HG03521 (cell line): ENCODE results near the gene PRRT2.
A peak's percentile ranks its signal among the peaks of the same experiment; 100 is the strongest.

Experiments used
- ATAC-seq: cut with Tn5 transposase; IDR thresholded peaks from one replicate; pipeline ENCODE4 v1.9.1; 2021; ENCODE audit warnings: mild to moderate bottlenecking, moderate library complexity; ENCODE audit not compliant: unreplicated experiment

Gene PRRT2

GRCh38 chr16:29811170-29811895, 660 bp upstream of the PRRT2 start:
- peak; percentile 21 for ATAC-seq

GRCh38 chr16:29812754-29813643, 1.0 kb downstream of the PRRT2 start:
- ATAC-seq: no peak

- no peak for ATAC-seq
These were observed 1.9 kb downstream of the PRRT2 start for GRCh38 chr16:29813644-29814562.

GRCh38 chr16:29814592-29814991, 2.6 kb downstream of the PRRT2 start:
- ATAC-seq: no peak

GRCh38 chr16:29815032-29815721, 3.2 kb downstream of the PRRT2 start:
- no peak for ATAC-seq

GRCh38 chr16:29815793-29816693, 4.0 kb downstream of the PRRT2 start, which contains the start of gene PAGR1:
Gene PAGR1, plus strand, starts transcription at chr16:29816152. Its CDS starts 374 bp downstream, at chr16:29816526.
- ATAC-seq: peak; percentile 55

GRCh38 chr16:29816694-29817441, 4.9 kb downstream of the PRRT2 start:
- peak; percentile 12 for ATAC-seq

- ATAC-seq: no peak
These were observed 6.1 kb downstream of the PRRT2 start for GRCh38 chr16:29818082-29818481.

- ATAC-seq: no peak
These were observed 7.5 kb downstream of the PRRT2 start for GRCh38 chr16:29819506-29819905.

GRCh38 chr16:29820271-29820701, 8.3 kb downstream of the PRRT2 start, which contains the start of gene MVP:
Gene MVP, plus strand, starts transcription at chr16:29820462. Its CDS starts 10,088 bp downstream, at chr16:29830550.
- ATAC-seq: no peak

GRCh38 chr16:29820730-29821642, 9.0 kb downstream of the PRRT2 start:
- no peak for ATAC-seq

GRCh38 chr16:29821643-29822115, 9.7 kb downstream of the PRRT2 start:
- no peak for ATAC-seq

- no peak for ATAC-seq
These were observed 12.7 kb downstream of the PRRT2 start for GRCh38 chr16:29824589-29825144.

- no peak for ATAC-seq
These were observed 13.4 kb downstream of the PRRT2 start for GRCh38 chr16:29825145-29826044.

- ATAC-seq: no peak
These were observed 14.3 kb downstream of the PRRT2 start for GRCh38 chr16:29826342-29826695.

GRCh38 chr16:29830774-29831173, 18.8 kb downstream of the PRRT2 start:
- ATAC-seq: no peak
